Mesenchymal stem cell (in vitro differentiated cells and primary cell): ENCODE data around the gene KIF1B.
"Not testable (repeated sequence)": the region's sequence is repeated elsewhere in the genome, so short reads cannot be mapped to it uniquely, and the experiment has no call there.

Source experiments
- DNase-seq: peaks from one replicate; pipeline ENCODE4 v3.0.0-alpha.2; 2013
- H2AFZ ChIP-seq: one replicate; pipeline ENCODE4 v1.6.1; 2013; ENCODE audit warnings: low read depth, mild to moderate bottlenecking, control low read depth, inconsistent platforms, low read length, moderate library complexity
- H2AK5ac ChIP-seq: 2 replicates; pipeline ENCODE4 v1.6.1; 2013; ENCODE audit warnings: low read length, moderate library complexity, mild to moderate bottlenecking, inconsistent platforms; ENCODE audit not compliant: severe bottlenecking
- H2BK120ac ChIP-seq: one replicate; pipeline ENCODE4 v1.6.1; 2013; ENCODE audit warnings: low read depth, mild to moderate bottlenecking, inconsistent platforms, low read length, moderate library complexity
- H2BK12ac ChIP-seq, 2 experiments: one replicate each; pipeline ENCODE4 v1.6.1; 2013; ENCODE audit warnings: inconsistent platforms in 2 of 2, low read length in 2 of 2, mild to moderate bottlenecking in 2 of 2, moderate library complexity in 2 of 2, control low read depth in 1 of 2
- H2BK15ac ChIP-seq: one replicate; pipeline ENCODE4 v1.6.1; 2013; ENCODE audit warnings: mild to moderate bottlenecking, low read depth, inconsistent platforms; ENCODE audit not compliant: poor library complexity, severe bottlenecking
- H2BK5ac ChIP-seq: 2 replicates; pipeline ENCODE4 v1.6.1; 2013; ENCODE audit warnings: low read depth, mild to moderate bottlenecking, low read length, control low read depth, inconsistent platforms; ENCODE audit not compliant: poor library complexity, severe bottlenecking
- H3K14ac ChIP-seq, 2 experiments: one replicate each; pipeline ENCODE4 v1.6.1; 2013; ENCODE audit warnings: inconsistent platforms in 2 of 2, low read length in 2 of 2, control low read depth in 1 of 2, mild to moderate bottlenecking in 1 of 2, moderate library complexity in 1 of 2
- H3K18ac ChIP-seq, 2 experiments: one replicate each; pipeline ENCODE4 v1.6.1; 2013; ENCODE audit warnings: inconsistent platforms in 2 of 2, low read length in 2 of 2, control low read depth in 1 of 2, low read depth in 1 of 2, mild to moderate bottlenecking in 1 of 2
- H3K23ac ChIP-seq, 2 experiments: one replicate each; pipeline ENCODE4 v1.6.1; 2013; ENCODE audit warnings: inconsistent platforms in 2 of 2, low read length in 2 of 2, mild to moderate bottlenecking in 2 of 2, moderate library complexity in 2 of 2, control low read depth in 1 of 2
- H3K27ac ChIP-seq: 2 replicates; pipeline ENCODE4 v1.5.1; 2013; ENCODE audit warnings: mild to moderate bottlenecking, moderate library complexity, low read length, control low read depth, inconsistent platforms; ENCODE audit not compliant: poor library complexity, severe bottlenecking
- H3K27me3 ChIP-seq, 2 experiments: 2 replicates each; pipeline versions ENCODE4 v1.6.1 to v1.7.0; 2013; ENCODE audit warnings: low read length in 2 of 2, mild to moderate bottlenecking in 2 of 2, moderate library complexity in 2 of 2, control low read depth in 1 of 2, inconsistent platforms in 1 of 2; ENCODE audit not compliant: control insufficient read depth in 1 of 2, insufficient read depth in 1 of 2
- H3K36me3 ChIP-seq, 2 experiments: 2 replicates each; pipeline versions ENCODE4 v1.6.1 to v1.7.0; 2013; ENCODE audit warnings: low read length in 2 of 2, control low read depth in 1 of 2, inconsistent platforms in 1 of 2, low read depth in 1 of 2, mild to moderate bottlenecking in 1 of 2; ENCODE audit not compliant: insufficient read depth in 2 of 2, control insufficient read depth in 1 of 2
- H3K4ac ChIP-seq, 2 experiments: one replicate each; pipeline ENCODE4 v1.6.1; 2013; ENCODE audit warnings: inconsistent platforms in 2 of 2, low read length in 2 of 2, mild to moderate bottlenecking in 2 of 2, moderate library complexity in 2 of 2, control low read depth in 1 of 2, low read depth in 1 of 2
- H3K4me1 ChIP-seq: 2 replicates; pipeline ENCODE4 v1.6.1; 2013; ENCODE audit warnings: low read depth, low read length, control low read depth; ENCODE audit not compliant: control insufficient read depth, insufficient read depth
- H3K4me2 ChIP-seq: 2 replicates; pipeline ENCODE4 v1.6.1; 2013; ENCODE audit warnings: low read length, mild to moderate bottlenecking, inconsistent platforms; ENCODE audit not compliant: poor library complexity, severe bottlenecking
- H3K4me3 ChIP-seq, 2 experiments: 2 replicates each; pipeline versions ENCODE4 v1.5.1 to v1.7.0; 2013; ENCODE audit warnings: low read length in 2 of 2, mild to moderate bottlenecking in 2 of 2, control low read depth in 1 of 2, low read depth in 1 of 2; ENCODE audit not compliant: insufficient read depth in 1 of 2
- H3K79me1 ChIP-seq: replicated peaks from 2 replicates; pipeline ENCODE4 v1.6.1; 2013; ENCODE audit warnings: mild to moderate bottlenecking, control low read depth, low read length, inconsistent platforms; ENCODE audit not compliant: poor library complexity, severe bottlenecking
- H3K9ac ChIP-seq: 2 replicates; pipeline ENCODE4 v1.7.0; 2013; ENCODE audit warnings: mild to moderate bottlenecking, low read length, moderate library complexity
- H3K9me3 ChIP-seq: 2 replicates; pipeline ENCODE4 v1.7.0; 2013; ENCODE audit warnings: mild to moderate bottlenecking, low read length; ENCODE audit not compliant: control insufficient read depth
- H4K8ac ChIP-seq: one replicate; pipeline ENCODE4 v1.6.1; 2013; ENCODE audit warnings: inconsistent platforms, mild to moderate bottlenecking, low read length, moderate library complexity
- H4K91ac ChIP-seq: one replicate; pipeline ENCODE4 v1.6.1; 2013; ENCODE audit warnings: mild to moderate bottlenecking, low read length, inconsistent platforms
- WGBS: methylation state at CpG from one replicate; pipeline ENCODE4 v1.1.7; 2013; ENCODE audit warnings: mixed read lengths; 5-methylcytosine and 5-hydroxymethylcytosine counted together

KIF1B gene

GRCh38 chr1:10245674-10246073 is 35.3 kb downstream of the KIF1B start:
- no peak overlapping the region for H2BK12ac ChIP-seq
- H3K4me1 ChIP-seq, result peaks cover 4% of the 10 kb centered on the region
- peaks cover 0 to 11% of the 10 kb centered on the region in 2 experiments for H3K36me3 ChIP-seq
- H3K4ac ChIP-seq, result no peak overlapping the region
- no peak overlapping the region for H3K4me2 ChIP-seq
- no peak overlapping the region for H2BK120ac ChIP-seq
- H4K91ac ChIP-seq, result no peak overlapping the region
- no peak overlapping the region for H3K14ac ChIP-seq
- H2BK5ac ChIP-seq, result no peak overlapping the region
- no peak overlapping the region for H3K27ac ChIP-seq
- no peak overlapping the region for H2AK5ac ChIP-seq
- no peak overlapping the region for H3K4me3 ChIP-seq
- peaks cover 15% of the 10 kb centered on the region for H3K79me1 ChIP-seq
- no peak for DNase-seq
- H4K8ac ChIP-seq, result no peak overlapping the region
- no peak overlapping the region for H3K23ac ChIP-seq
- no peak overlapping the region for H2BK15ac ChIP-seq
- H3K9me3 ChIP-seq, result no peaks in the 10 kb centered on the region
- 100% methylated on average over 2 of the region's 3 CpGs for WGBS
- H3K27me3 ChIP-seq, result no peaks in the 10 kb centered on the region
- no peak overlapping the region for H2AFZ ChIP-seq
- no peak overlapping the region for H3K18ac ChIP-seq
- H3K9ac ChIP-seq, result no peak overlapping the region

- Histone ChIP-seq H3K4me3 (no peak overlapping the region), H2AFZ (no peak overlapping the region), H3K4ac (no peak overlapping the region), H3K27ac (no peak overlapping the region), H3K9me3 (no peaks in the 10 kb centered on the region), H2AK5ac (no peak overlapping the region), H2BK5ac (no peak overlapping the region), H3K23ac (no peak overlapping the region), H3K4me2 (no peak overlapping the region), H3K27me3 (no peaks in the 10 kb centered on the region), H2BK15ac (no peak overlapping the region), H3K79me1 (peaks cover 16% of the 10 kb centered on the region), H3K4me1 (peaks cover 15% of the 10 kb centered on the region), H4K91ac (no peak overlapping the region), H3K9ac (no peak overlapping the region), H4K8ac (no peak overlapping the region), H3K18ac (no peak overlapping the region), H3K14ac (no peak overlapping the region), H2BK12ac (no peak overlapping the region), H2BK120ac (no peak overlapping the region), H3K36me3 (peaks cover 0 to 9% of the 10 kb centered on the region in 2 experiments)
- WGBS, result over 99% methylated on average over 9 of the region's 12 CpGs
- no peak for DNase-seq
Observed at GRCh38 chr1:10249808-10250457, 39.6 kb downstream of the KIF1B start.

GRCh38 chr1:10250663-10251062 is 40.3 kb downstream of the KIF1B start:
- H3K23ac ChIP-seq, result no peak overlapping the region
- no peak overlapping the region for H3K4me2 ChIP-seq
- H3K4ac ChIP-seq, result no peak overlapping the region
- H2BK120ac ChIP-seq, result no peak overlapping the region
- H3K4me3 ChIP-seq, result no peak overlapping the region
- H4K91ac ChIP-seq, result no peak overlapping the region
- no peak overlapping the region for H2BK12ac ChIP-seq
- H3K14ac ChIP-seq, result no peak overlapping the region
- H3K9me3 ChIP-seq, result no peaks in the 10 kb centered on the region
- no peak overlapping the region for H3K18ac ChIP-seq
- peaks cover 18% of the 10 kb centered on the region for H3K79me1 ChIP-seq
- H3K27me3 ChIP-seq, result no peaks in the 10 kb centered on the region
- H3K36me3 ChIP-seq, result peaks cover 0 to 10% of the 10 kb centered on the region in 2 experiments
- H2BK5ac ChIP-seq, result no peak overlapping the region
- H3K9ac ChIP-seq, result no peak overlapping the region
- H2BK15ac ChIP-seq, result no peak overlapping the region
- H3K4me1 ChIP-seq, result peaks cover 15% of the 10 kb centered on the region
- H2AFZ ChIP-seq, result no peak overlapping the region
- no peak overlapping the region for H4K8ac ChIP-seq
- no peak overlapping the region for H2AK5ac ChIP-seq
- DNase-seq, result no peak
- H3K27ac ChIP-seq, result no peak overlapping the region
- WGBS, result 94% methylated on average over 7 of the region's 7 CpGs

GRCh38 chr1:10251325-10252108 is 41.1 kb downstream of the KIF1B start:
- H2AFZ ChIP-seq, H3K4ac ChIP-seq, H2BK120ac ChIP-seq, H3K9me3 ChIP-seq, H3K23ac ChIP-seq, H2BK5ac ChIP-seq, H4K91ac ChIP-seq, H3K27ac ChIP-seq, H3K27me3 ChIP-seq, H4K8ac ChIP-seq, H2BK15ac ChIP-seq, H3K4me3 ChIP-seq, H3K4me2 ChIP-seq, H3K14ac ChIP-seq, H2BK12ac ChIP-seq, H3K18ac ChIP-seq, H2AK5ac ChIP-seq: not testable (repeated sequence)
- H3K4me1 ChIP-seq, result peaks cover 15% of the 10 kb centered on the region
- peak overlapping the region; percentile 34 for H3K9ac ChIP-seq
- peaks cover 0 to 16% of the 10 kb centered on the region in 2 experiments for H3K36me3 ChIP-seq
- 89% methylated on average over 8 of the region's 9 CpGs for WGBS
- H3K79me1 ChIP-seq, result peaks cover 20% of the 10 kb centered on the region
- DNase-seq, result peak; percentile 71
